K562 (cell line): ENCODE results near the gene SYNCRIP. TPM values are rescaled to one million over a fixed set of nuclear protein-coding genes. Genes with fewer than 3 reads are reported as not detected.

Experiments
- BHLHE40 ChIP-seq: IDR thresholded peaks from 2 replicates; pipeline ENCODE4 v1.6.1; 2011; ENCODE audit warnings: low read length, improper control_type of control experiment
- CHD1 ChIP-seq: fragments of 200-600 bp; sonication (generic); IDR thresholded peaks from one replicate; pipeline ENCODE4 v1.6.1; 2012; ENCODE audit warnings: mild to moderate bottlenecking, moderate library complexity, low read length, inconsistent platforms
- DACH1 ChIP-seq: fragments of 450-650 bp; IDR thresholded peaks from 2 replicates; pipeline ENCODE4 v1.6.1; 2018; ENCODE audit not compliant: partially characterized antibody
- E4F1 ChIP-seq: fragments of 250-450 bp; sonication (Bioruptor Pico); IDR thresholded peaks from 2 replicates; pipeline ENCODE4 v1.5.0; 2021; ENCODE audit warnings: mild to moderate bottlenecking, borderline replicate concordance
- EHMT2 ChIP-seq: fragments of 450-650 bp; IDR thresholded peaks from 2 replicates; pipeline ENCODE4 v1.6.1; 2018; ENCODE audit warnings: antibody characterized with exemption
- ELF4 ChIP-seq: fragments of 450-650 bp; formaldehyde crosslinking; IDR thresholded peaks from 2 replicates; pipeline ENCODE4 v1.4.0; 2022; ENCODE audit warnings: missing genetic modification characterization
- EZH2 ChIP-seq: IDR thresholded peaks from 2 replicates; pipeline ENCODE4 v1.6.1; 2012; ENCODE audit warnings: low read depth, mild to moderate bottlenecking, inconsistent platforms, low read length, borderline replicate concordance
- GATA2 ChIP-seq: sonication (generic); formaldehyde crosslinking; IDR thresholded peaks from 2 replicates; pipeline ENCODE4 v1.4.0; 2020; ENCODE audit warnings: mild to moderate bottlenecking, missing genetic modification reagents
- GTF3C2 ChIP-seq: IDR thresholded peaks from 3 replicates; pipeline ENCODE4 v1.6.1; 2011; ENCODE audit warnings: borderline replicate concordance, mild to moderate bottlenecking, moderate library complexity; ENCODE audit not compliant: insufficient read length; ENCODE audit errors: extremely low read depth
- KDM5B ChIP-seq: fragments of 200-600 bp; sonication (generic); IDR thresholded peaks from 2 replicates; pipeline ENCODE4 v1.6.1; 2012; ENCODE audit warnings: low read depth, mild to moderate bottlenecking, moderate library complexity, low read length, control low read depth, inconsistent platforms; ENCODE audit not compliant: insufficient replicate concordance
- LCOR ChIP-seq: sonication (generic); formaldehyde crosslinking; IDR thresholded peaks from 2 replicates; pipeline ENCODE4 v1.8.0; 2022; ENCODE audit warnings: mild to moderate bottlenecking, missing genetic modification reagents
- MTA1 ChIP-seq: fragments of 450-650 bp; IDR thresholded peaks from 2 replicates; pipeline ENCODE4 v1.6.1; 2017; ENCODE audit warnings: borderline replicate concordance
- NR3C1 ChIP-seq: sonication (generic); formaldehyde crosslinking; IDR thresholded peaks from 2 replicates; pipeline ENCODE4 v1.8.1; 2022; ENCODE audit warnings: missing genetic modification reagents
- PYGO2 ChIP-seq: fragments of 450-650 bp; IDR thresholded peaks from 2 replicates; pipeline ENCODE4 v1.6.1; 2016; ENCODE audit warnings: mild to moderate bottlenecking, missing genetic modification characterization, moderate library complexity, missing compliant biosample characterization
- RBFOX2 ChIP-seq: fragments of 200-400 bp; formaldehyde crosslinking; IDR thresholded peaks from 2 replicates; pipeline ENCODE4 v1.6.1; 2017; ENCODE audit warnings: low read depth, mild to moderate bottlenecking, low read length, moderate library complexity
- SMAD4 ChIP-seq: fragments of 250-450 bp; sonication (Bioruptor Pico); conservative IDR thresholded peaks from 2 replicates; pipeline ENCODE4 v1.8.0; 2021; ENCODE audit warnings: inconsistent platforms, mild to moderate bottlenecking, moderate library complexity
- TAF1 ChIP-seq: IDR thresholded peaks from 2 replicates; pipeline ENCODE4 v1.6.1; 2011; ENCODE audit warnings: mild to moderate bottlenecking, low read length, moderate library complexity; ENCODE audit not compliant: insufficient read depth, control insufficient read depth, severe bottlenecking; ENCODE audit errors: extremely low read depth
- TAF7 ChIP-seq: fragments of 450-650 bp; IDR thresholded peaks from 2 replicates; pipeline ENCODE4 v1.6.1; 2016; ENCODE audit warnings: missing genetic modification characterization, missing compliant biosample characterization
- XRCC3 ChIP-seq: fragments of 450-650 bp; IDR thresholded peaks from 2 replicates; pipeline ENCODE4 v1.6.1; 2017; ENCODE audit warnings: mild to moderate bottlenecking, moderate library complexity
- ZFPM2 ChIP-seq: fragments of 250-450 bp; sonication (Bioruptor Pico); IDR thresholded peaks from 2 replicates; pipeline ENCODE4 v1.5.1; 2022; ENCODE audit warnings: mild to moderate bottlenecking
- ZNF197 ChIP-seq: fragments of 200-800 bp; sonication (Bioruptor generic); IDR thresholded peaks from 2 replicates; pipeline ENCODE4 v1.6.1; 2016; ENCODE audit warnings: low read depth, missing genetic modification characterization, missing compliant biosample characterization
- ZNF551 ChIP-seq: fragments of 250-450 bp; sonication (Bioruptor Pico); IDR thresholded peaks from 2 replicates; pipeline ENCODE4 v1.5.0; 2021; ENCODE audit warnings: mild to moderate bottlenecking, moderate library complexity
- ZNF778 ChIP-seq: fragments of 450-650 bp; formaldehyde crosslinking; IDR thresholded peaks from 2 replicates; pipeline ENCODE4 v1.4.0; 2020; ENCODE audit warnings: mild to moderate bottlenecking, moderate library complexity
- ZSCAN29 ChIP-seq: fragments of 450-650 bp; IDR thresholded peaks from 2 replicates; pipeline ENCODE4 v1.6.1; 2017
- polyA plus RNA-seq, 8 experiments: library from polyadenylated mRNA; depleted of rRNA in 4 of 8; stranded (reverse) in 5 of 8; unstranded in 3 of 8; fragments of >200 nt; fragmentation: Nextera tagmentation in 2 of 8; fragmentation: Illumina TruSeq in 1 of 8; extraction: Ambion mirVana in 2 of 8; extraction: Trizol in 1 of 8; gene quantifications; 2 replicates each; pipeline versions ENCODE4 v1.2.1 to v1.2.3, GENCODE V29; 2011 to 2014; ENCODE audit warnings: inconsistent platforms in 1 of 8, missing spikeins in 1 of 8
- total RNA-seq, 7 experiments: library from RNA; depleted of rRNA in 6 of 7; stranded (reverse); fragments of >200 nt in 6 of 7; fragmentation: Illumina TruSeq in 2 of 7; extraction: Trizol in 2 of 7; gene quantifications; 2 replicates each; pipeline versions ENCODE4 v1.2.1 to v1.2.3, GENCODE V29; 2011 to 2021; ENCODE audit warnings: low replicate concordance in 1 of 7

SYNCRIP gene
- total and polyA plus RNA-seq, 9 of the 15 experiments (the other 6 are each of a cell fraction or from before 2014, with no cell fraction given) = 46.5 to 295 (median 140) TPM

- TF ChIP-seq E4F1 = peak; percentile 43; the same call in 1 of the 2 replicates
- peak; percentile 71; the same call in 1 of the 2 replicates for TF ChIP-seq LCOR (CRISPR knock-in tag)
- peak; percentile 97 for TF ChIP-seq BHLHE40
- peak; percentile 67 for TF ChIP-seq SMAD4 (CRISPR knock-in tag)
- no peak for TF ChIP-seq XRCC3
- TF ChIP-seq GATA2 = no peak
- TF ChIP-seq TAF7 (tag) = peak; percentile 98
- TF ChIP-seq RBFOX2 = peak; percentile 100
- TF ChIP-seq KDM5B = peak; percentile 100
- TF ChIP-seq ZNF778 (CRISPR knock-in tag) = no peak
- TF ChIP-seq ELF4 (CRISPR knock-in tag) = peak; percentile 71; the same call in 1 of the 2 replicates
- TF ChIP-seq CHD1 = peak; percentile 4
- TF ChIP-seq ZNF197 = peak; percentile 83
- no peak for TF ChIP-seq ZSCAN29
- no peak for TF ChIP-seq ZFPM2 (CRISPR knock-in tag)
- no peak for TF ChIP-seq MTA1
- TF ChIP-seq NR3C1 (CRISPR knock-in tag) = 0 out of 2 replicates have a peak, but pooled peaks have one; percentile 60
- peak; percentile 100 for TF ChIP-seq TAF1
- TF ChIP-seq EZH2 = no peak
- no peak for TF ChIP-seq EHMT2
- TF ChIP-seq DACH1 = peak; percentile 65
- no peak for TF ChIP-seq GTF3C2
- no peak for TF ChIP-seq PYGO2 (tag)
- TF ChIP-seq ZNF551 (CRISPR knock-in tag) = no peak
Measured at GRCh38 chr6:85678602-85679444, 36.1 kb upstream of the SYNCRIP start (continued).
